ENCODE results near the gene ADM5. TPM values are rescaled to one million over a fixed set of nuclear protein-coding genes. Genes with fewer than 3 reads are reported as not detected.

ADM5 gene
- total RNA-seq, 3 donors from 2014 or later: 1.3 to 2.9 (median 1.4) TPM

- Histone ChIP-seq H3K27ac (peak overlapping the region in 1 of 2 donors; percentile 20), H3K36me3 (no peaks in the 10 kb centered on the region), H3K9me3 (no peaks in the 10 kb centered on the region), H3K27me3 (no peaks in the 10 kb centered on the region), H3K4me3 (peak overlapping the region in 1 of 3 donors; percentile 4), H3K4me1 (peaks cover 0 to 6% of the 10 kb centered on the region in 2 donors)
- TF ChIP-seq POLR2A (IDR thresholded peaks at IDR 0.05) (no peak), CTCF (IDR thresholded peaks at IDR 0.05) (no peak), POLR2AphosphoS5 (IDR thresholded peaks at IDR 0.05) (no peak)
- intact Hi-C loops (cut with DNase I; ENCODE audit: low total_unique reads): no loop called here
- DNase-seq (ENCODE audit: low spot score in 2 of 2): no peak
Measured at GRCh38 chr19:49687566-49688316, 1.7 kb upstream of the ADM5 start.

GRCh38 chr19:49688531-49689132, 762 bp upstream of the ADM5 start:
- Histone ChIP-seq H3K27ac (peak overlapping the region in 1 of 2 donors; percentile 20), H3K9me3 (no peaks in the 10 kb centered on the region), H3K4me1 (peaks cover 0 to 6% of the 10 kb centered on the region in 2 donors), H3K27me3 (no peaks in the 10 kb centered on the region), H3K4me3 (peak overlapping the region in 2 of 3 donors; percentile 46 to 58), H3K36me3 (no peaks in the 10 kb centered on the region)
- intact Hi-C loops (cut with DNase I; ENCODE audit: low total_unique reads): no loop called here
- TF ChIP-seq POLR2A (IDR thresholded peaks at IDR 0.05) (no peak), CTCF (IDR thresholded peaks at IDR 0.05) (no peak), POLR2AphosphoS5 (IDR thresholded peaks at IDR 0.05) (no peak)
- no peak for DNase-seq (ENCODE audit: low spot score in 2 of 2)

- intact Hi-C loops (cut with DNase I; ENCODE audit: low total_unique reads): no loop called here
- H3K4me1 ChIP-seq: peaks cover 0 to 6% of the 10 kb centered on the region in 2 donors
Measured at GRCh38 chr19:49690079-49690655, 773 bp downstream of the ADM5 start.

GRCh38 chr19:49690656-49691242, 1.4 kb downstream of the ADM5 start, which contains the start of gene CPT1C:
TSS of gene CPT1C (plus strand) at chr19:49691116. CDS start at chr19:49692253, 1,137 bp downstream.
- Histone ChIP-seq H3K27me3 (no peaks in the 10 kb centered on the region), H3K4me3 (peak within 1 kb of the TSS; percentile 46 to 75 (median 58)), H3K4me1 (peaks cover 0 to 6% of the 10 kb centered on the region in 2 donors), H3K27ac (peak within 1 kb of the TSS; percentile 70 to 76), H3K9me3 (no peaks in the 10 kb centered on the region), H3K36me3 (no peaks in the 10 kb centered on the region)
- TF ChIP-seq POLR2A (IDR thresholded peaks at IDR 0.05) (no peak), CTCF (IDR thresholded peaks at IDR 0.05) (no peak), POLR2AphosphoS5 (IDR thresholded peaks at IDR 0.05) (peak; percentile 27 to 61 (median 28))
- peak; percentile 74 to 83 for DNase-seq (ENCODE audit: low spot score in 2 of 2)
- intact Hi-C loops (cut with DNase I; ENCODE audit: low total_unique reads): no loop called here

More at GRCh38 chr19:49690079-49690655, 773 bp downstream of the ADM5 start:
- H3K27me3 ChIP-seq: no peaks in the 10 kb centered on the region
- TF ChIP-seq POLR2A (IDR thresholded peaks at IDR 0.05) (no peak), POLR2AphosphoS5 (IDR thresholded peaks at IDR 0.05) (no peak)
- H3K9me3 ChIP-seq: no peaks in the 10 kb centered on the region
- peak overlapping the region; percentile 70 to 76 for H3K27ac ChIP-seq
- no peak for DNase-seq (ENCODE audit: low spot score in 2 of 2)
- H3K36me3 ChIP-seq: no peaks in the 10 kb centered on the region
- H3K4me3 ChIP-seq: peak overlapping the region; percentile 46 to 75 (median 58)
